Mesodermal cell (in vitro differentiated cells): ENCODE results near the gene NOP9.
"Not testable (repeated sequence)": the region's sequence is repeated elsewhere in the genome, so short reads cannot be mapped to it uniquely, and the experiment has no call there.

Experiments used
- H3K27ac ChIP-seq: 2 replicates; pipeline ENCODE4 v1.7.0; 2013; ENCODE audit warnings: mild to moderate bottlenecking, low read depth, low read length, moderate library complexity; ENCODE audit not compliant: severe bottlenecking
- H3K36me3 ChIP-seq: 2 replicates; pipeline ENCODE4 v1.7.1; 2013; ENCODE audit warnings: mild to moderate bottlenecking, low read length, moderate library complexity; ENCODE audit not compliant: control insufficient read depth, insufficient read depth
- H3K4me1 ChIP-seq: one replicate; pipeline ENCODE4 v1.7.1; 2013; ENCODE audit warnings: mild to moderate bottlenecking, low read length; ENCODE audit not compliant: insufficient read depth, control insufficient read depth, poor library complexity, severe bottlenecking
- H3K4me3 ChIP-seq: 2 replicates; pipeline ENCODE4 v1.7.0; 2013; ENCODE audit warnings: low read length, control low read depth, mild to moderate bottlenecking; ENCODE audit not compliant: insufficient read depth, poor library complexity, severe bottlenecking; ENCODE audit errors: extremely low read depth
- H3K9me3 ChIP-seq: 2 replicates; pipeline ENCODE4 v1.7.1; 2013; ENCODE audit warnings: mild to moderate bottlenecking, low read length, moderate library complexity; ENCODE audit not compliant: control insufficient read depth
- WGBS, 2 experiments: methylation state at CpG; one replicate each; pipeline ENCODE4 v1.1.5; 2013; ENCODE audit warnings: missing lambda C conversion rate in 2 of 2; ENCODE audit not compliant: insufficient coverage in 2 of 2; 5-methylcytosine and 5-hydroxymethylcytosine counted together

NOP9 gene

GRCh38 chr14:24317141-24317928, 17.7 kb downstream of the NOP9 start:
- H3K27ac ChIP-seq: peak overlapping the region; percentile 6
- no peak overlapping the region for H3K4me3 ChIP-seq
- no peaks in the 10 kb centered on the region for H3K9me3 ChIP-seq
- 78 to 83% methylated on average over 2 to 3 of the region's 3 CpGs for WGBS, 2 experiments
- peaks cover 22% of the 10 kb centered on the region for H3K4me1 ChIP-seq
- H3K36me3 ChIP-seq: peaks cover 12% of the 10 kb centered on the region

GRCh38 chr14:24321212-24321975, 21.7 kb downstream of the NOP9 start:
- Histone ChIP-seq H3K4me3 (no peak overlapping the region), H3K4me1 (peaks cover 26% of the 10 kb centered on the region), H3K9me3 (no peaks in the 10 kb centered on the region), H3K27ac (no peak overlapping the region), H3K36me3 (no peaks in the 10 kb centered on the region)
- 78 to 83% methylated on average over 9 of the region's 14 CpGs for WGBS, 2 experiments

GRCh38 chr14:24322672-24323071, 23.0 kb downstream of the NOP9 start:
- WGBS, 2 experiments: 92 to 97% methylated on average over 7 to 8 of the region's 10 CpGs
- no peak overlapping the region for H3K4me3 ChIP-seq
- H3K9me3 ChIP-seq: no peaks in the 10 kb centered on the region
- H3K4me1 ChIP-seq: peaks cover 20% of the 10 kb centered on the region
- H3K36me3 ChIP-seq: no peaks in the 10 kb centered on the region
- no peak overlapping the region for H3K27ac ChIP-seq

GRCh38 chr14:24323341-24323740, 23.7 kb downstream of the NOP9 start:
- Histone ChIP-seq H3K4me1 (peaks cover 20% of the 10 kb centered on the region), H3K9me3 (no peaks in the 10 kb centered on the region), H3K36me3 (no peaks in the 10 kb centered on the region), H3K4me3 (no peak overlapping the region), H3K27ac (no peak overlapping the region)
- WGBS, 2 experiments: 71 to 79% methylated on average over 1 to 3 of the region's 3 CpGs

GRCh38 chr14:24324024-24324423, 24.4 kb downstream of the NOP9 start:
- H3K4me1 ChIP-seq: peaks cover 20% of the 10 kb centered on the region
- H3K9me3 ChIP-seq: no peaks in the 10 kb centered on the region
- 80 to 93% methylated on average over 4 of the region's 6 CpGs for WGBS, 2 experiments
- H3K27ac ChIP-seq: no peak overlapping the region
- no peaks in the 10 kb centered on the region for H3K36me3 ChIP-seq
- H3K4me3 ChIP-seq: no peak overlapping the region

- H3K27ac ChIP-seq: no peak overlapping the region
- H3K4me3 ChIP-seq: no peak overlapping the region
- no peaks in the 10 kb centered on the region for H3K36me3 ChIP-seq
- peaks cover 20% of the 10 kb centered on the region for H3K4me1 ChIP-seq
- WGBS, 2 experiments: 91 to 92% methylated on average over 4 to 5 of the region's 5 CpGs
- no peaks in the 10 kb centered on the region for H3K9me3 ChIP-seq
Observed at GRCh38 chr14:24325041-24325530, 25.4 kb downstream of the NOP9 start.

- no peaks in the 10 kb centered on the region for H3K36me3 ChIP-seq
- peaks cover 20% of the 10 kb centered on the region for H3K4me1 ChIP-seq
- no peak overlapping the region for H3K4me3 ChIP-seq
- H3K27ac ChIP-seq: no peak overlapping the region
- 89 to 90% methylated on average over 7 to 8 of the region's 9 CpGs for WGBS, 2 experiments
- no peaks in the 10 kb centered on the region for H3K9me3 ChIP-seq
Observed at GRCh38 chr14:24325963-24326362, 26.3 kb downstream of the NOP9 start.

GRCh38 chr14:24327303-24327702, 27.7 kb downstream of the NOP9 start:
- H3K4me1 ChIP-seq: peaks cover 12% of the 10 kb centered on the region
- H3K27ac ChIP-seq: no peak overlapping the region
- H3K36me3 ChIP-seq: no peaks in the 10 kb centered on the region
- H3K4me3 ChIP-seq: no peak overlapping the region
- 86 to 91% methylated on average over 2 of the region's 2 CpGs for WGBS, 2 experiments
- no peaks in the 10 kb centered on the region for H3K9me3 ChIP-seq

- not testable (repeated sequence) for H3K27ac ChIP-seq, H3K36me3 ChIP-seq, H3K4me3 ChIP-seq, H3K9me3 ChIP-seq
- peaks cover 17% of the 10 kb centered on the region for H3K4me1 ChIP-seq
- WGBS, 2 experiments: 0 to 18% methylated on average over 2 to 4 of the region's 9 CpGs
Observed at GRCh38 chr14:24327914-24328313, 28.3 kb downstream of the NOP9 start.

- WGBS, 2 experiments: 93 to 95% methylated on average over 9 to 12 of the region's 12 CpGs
- Histone ChIP-seq H3K27ac (no peak overlapping the region), H3K4me1 (peaks cover 16% of the 10 kb centered on the region), H3K4me3 (no peak overlapping the region), H3K9me3 (no peaks in the 10 kb centered on the region), H3K36me3 (no peaks in the 10 kb centered on the region)
Observed at GRCh38 chr14:24329073-24329663, 29.5 kb downstream of the NOP9 start.
